ENCODE measurements around the gene TTR. TPM values are rescaled to one million over a fixed set of nuclear protein-coding genes. Genes with fewer than 3 reads are reported as not detected.

The TTR gene
- total RNA-seq (100 to 1,000 TPM; 133 to 951 (median 228) TPM), polyA plus RNA-seq (1,000 to 10,000 TPM; 1,639 to 9,933 TPM)

GRCh38 chr18:31591628-31592027 lies at the start of gene TTR:
Gene TTR, plus strand, starts transcription at chr18:31591877. Its CDS starts 26 bp downstream, at chr18:31591903.
- H3K27ac ChIP-seq, result peak within 1 kb of the TSS in 1 of 4 donors; percentile 8
- no peaks in the 10 kb centered on the region for H3K27me3 ChIP-seq
- H3K36me3 ChIP-seq, result no peaks in the 10 kb centered on the region
- DNase-seq, result peak in 2 of 6 donors; percentile 16 to 18
- WGBS, 2 donors, result 28 to 30% methylated on average over 5 of the region's 5 CpGs
- no peak for TF ChIP-seq CTCF (IDR thresholded peaks at IDR 0.05)
- no peak for FAIRE-seq
- H3K4me1 ChIP-seq, result peaks cover 0 to 8% (median 7%) of the 10 kb centered on the region in 3 donors
- intact Hi-C loops (cut with DNase I), result no loop called here
- peak; percentile 69 to 90 (median 81) for ATAC-seq
- no peak within 1 kb of the TSS for H3K4me3 ChIP-seq
- H3K9me3 ChIP-seq, result no peaks in the 10 kb centered on the region

- H3K27ac ChIP-seq, result no peak overlapping the region
- intact Hi-C loops (cut with DNase I), result no loop called here
- H3K4me3 ChIP-seq, result no peak overlapping the region
- FAIRE-seq, result no peak
- no peak for TF ChIP-seq CTCF (IDR thresholded peaks at IDR 0.05)
- H3K9me3 ChIP-seq, result no peaks in the 10 kb centered on the region
- DNase-seq, result no peak
- WGBS, 2 donors, result 81 to 88% methylated on average over 2 of the region's 2 CpGs
- H3K36me3 ChIP-seq, result peaks cover 0 to 26% (median 0%) of the 10 kb centered on the region in 3 donors
- no peak for ATAC-seq
- no peaks in the 10 kb centered on the region for H3K27me3 ChIP-seq
- H3K4me1 ChIP-seq, result peaks cover 0 to 5% (median 0%) of the 10 kb centered on the region in 3 donors
Measured at GRCh38 chr18:31546476-31546875, 45.2 kb upstream of the TTR start.

- Histone ChIP-seq H3K27ac (no peak overlapping the region), H3K9me3 (no peaks in the 10 kb centered on the region), H3K36me3 (peaks cover 0 to 14% (median 0%) of the 10 kb centered on the region in 3 donors), H3K4me3 (no peak overlapping the region), H3K4me1 (peaks cover 0 to 5% (median 0%) of the 10 kb centered on the region in 3 donors), H3K27me3 (no peaks in the 10 kb centered on the region)
- no peak for TF ChIP-seq CTCF (IDR thresholded peaks at IDR 0.05)
- intact Hi-C loops (cut with DNase I), result no loop called here
- peak; percentile 5 for FAIRE-seq
- DNase-seq, result no peak
- ATAC-seq, result no peak
- 56 to 60% methylated on average over 2 of the region's 2 CpGs for WGBS, 2 donors
Measured at GRCh38 chr18:31548853-31549252, 42.8 kb upstream of the TTR start.

GRCh38 chr18:31549416-31549815 lies 42.3 kb upstream of the TTR start:
- TF ChIP-seq CTCF (IDR thresholded peaks at IDR 0.05), result no peak
- Histone ChIP-seq H3K27me3 (no peaks in the 10 kb centered on the region), H3K4me1 (peaks cover 0 to 5% (median 0%) of the 10 kb centered on the region in 3 donors), H3K27ac (no peak overlapping the region), H3K4me3 (no peak overlapping the region), H3K9me3 (no peaks in the 10 kb centered on the region), H3K36me3 (peaks cover 0 to 14% (median 0%) of the 10 kb centered on the region in 3 donors)
- FAIRE-seq (no peak), DNase-seq (no peak), ATAC-seq (no peak)
- intact Hi-C loops (cut with DNase I), result no loop called here
- WGBS, 2 donors, result 96 to 98% methylated on average over 4 of the region's 4 CpGs

- intact Hi-C loops (cut with DNase I), result loop anchor here in 2 of 3 donors (5.0 to 10.0 kb wide), 3 partner anchors 163 to 273 kb away; no protein-coding TSS in a partner anchor
Measured at GRCh38 chr18:31551883-31552282, 39.8 kb upstream of the TTR start.

More at GRCh38 chr18:31551883-31552282, 39.8 kb upstream of the TTR start:
- WGBS, 2 donors, result 53 to 59% methylated on average over 3 of the region's 3 CpGs
- ATAC-seq (no peak), DNase-seq (no peak), FAIRE-seq (no peak)
- peaks cover 0 to 5% (median 0%) of the 10 kb centered on the region in 3 donors for H3K4me1 ChIP-seq
- no peaks in the 10 kb centered on the region for H3K9me3 ChIP-seq
- no peak overlapping the region for H3K4me3 ChIP-seq
- TF ChIP-seq CTCF (IDR thresholded peaks at IDR 0.05), result no peak
- no peaks in the 10 kb centered on the region for H3K27me3 ChIP-seq
- H3K36me3 ChIP-seq, result peaks cover 0 to under 1% (median 0%) of the 10 kb centered on the region in 3 donors
- no peak overlapping the region for H3K27ac ChIP-seq

Data from pancreas (tissue), 10 donors.